ENCODE measurements around the gene XRCC5.
"Not testable (repeated sequence)": the region's sequence is repeated elsewhere in the genome, so short reads cannot be mapped to it uniquely, and the experiment has no call there.

Gene XRCC5

DNA sequence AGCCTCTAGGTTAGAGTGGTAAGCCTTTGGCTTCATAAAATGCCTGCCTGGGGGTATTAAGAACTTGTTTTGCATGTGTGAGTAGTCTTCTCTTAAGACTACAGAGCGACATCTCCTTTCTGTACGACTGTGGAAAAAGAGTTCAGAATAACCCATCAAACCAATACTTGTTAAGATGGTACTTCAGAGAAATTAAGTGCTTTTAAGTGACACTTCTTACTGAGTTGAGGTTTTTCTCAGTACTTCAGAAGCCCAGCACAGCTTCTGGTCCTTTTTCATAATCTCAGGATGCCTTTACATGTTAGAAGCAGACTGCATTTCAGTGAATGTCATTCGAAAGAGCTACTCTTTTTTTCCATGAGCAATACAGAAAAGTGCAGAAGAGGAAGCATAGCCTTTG, 10.8 kb downstream of the XRCC5 start:
- no peak for DNase-seq

DNA sequence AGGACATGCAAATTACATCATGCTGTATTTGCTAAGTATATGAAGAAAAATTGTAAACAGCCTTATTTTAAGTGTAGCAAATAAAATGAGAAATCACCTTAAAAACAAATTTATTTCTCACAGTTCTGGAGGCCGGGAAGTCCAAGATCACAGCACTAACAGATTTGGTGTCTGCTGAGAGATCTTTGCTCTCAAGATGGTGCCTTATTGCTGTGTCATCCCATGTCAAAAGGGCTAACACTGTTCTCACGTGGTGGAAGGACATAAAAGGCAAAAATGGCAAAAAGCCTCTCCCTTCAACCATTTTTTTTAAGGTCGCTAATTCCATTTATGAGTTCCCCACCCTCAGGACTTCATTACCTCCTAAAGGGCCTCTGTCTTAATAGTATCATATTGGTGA, 12.1 kb downstream of the XRCC5 start:
- DNase-seq = no peak

DNA sequence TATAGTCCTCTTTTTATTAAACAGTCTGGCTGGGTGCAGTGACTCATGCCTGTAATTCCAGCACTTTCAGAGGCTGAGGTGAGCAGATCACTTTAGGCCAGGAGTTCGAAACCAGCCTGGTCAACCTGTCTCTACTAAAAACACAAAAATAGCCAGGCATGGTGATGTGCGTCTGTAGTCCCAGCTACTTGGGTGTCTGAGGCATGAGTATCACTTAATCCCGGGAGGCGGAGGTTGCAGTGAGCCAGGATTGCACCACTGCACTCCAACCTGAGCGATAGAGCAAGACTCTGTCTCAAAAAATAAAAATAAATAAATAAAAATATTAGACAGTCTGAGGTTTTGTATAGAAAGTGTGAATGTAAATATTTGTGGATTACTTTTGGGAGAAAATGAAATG, 17.8 kb downstream of the XRCC5 start:
- DNase-seq = no peak

DNA sequence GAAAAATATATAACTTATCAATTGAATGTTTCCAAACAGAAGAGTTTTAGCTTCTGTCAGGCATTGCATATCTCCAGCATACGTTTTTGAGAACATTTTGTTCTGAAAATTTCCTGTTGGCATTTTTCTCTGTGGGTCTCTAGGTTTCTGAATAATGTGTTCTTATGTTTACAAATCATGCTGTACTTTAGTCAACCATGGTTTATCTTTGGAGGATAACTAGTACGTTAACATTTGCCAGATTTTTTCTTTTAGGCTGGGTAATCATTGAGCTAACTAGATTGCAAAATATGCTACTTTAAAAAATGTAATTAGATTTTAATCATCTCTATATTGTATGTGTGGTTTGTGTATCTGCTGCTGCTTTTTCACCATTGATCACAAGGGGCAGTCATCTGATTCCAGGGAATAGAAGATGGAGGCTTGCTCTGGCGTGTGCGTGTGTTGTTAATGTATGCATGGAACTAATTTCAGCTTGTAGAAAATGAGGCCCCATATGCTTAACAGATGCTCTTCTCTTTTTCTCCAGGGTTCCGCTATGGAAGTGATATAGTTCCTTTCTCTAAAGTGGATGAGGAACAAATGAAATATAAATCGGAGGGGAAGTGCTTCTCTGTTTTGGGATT, 21.3 kb downstream of the XRCC5 start:
- DNase-seq = no peak

DNA sequence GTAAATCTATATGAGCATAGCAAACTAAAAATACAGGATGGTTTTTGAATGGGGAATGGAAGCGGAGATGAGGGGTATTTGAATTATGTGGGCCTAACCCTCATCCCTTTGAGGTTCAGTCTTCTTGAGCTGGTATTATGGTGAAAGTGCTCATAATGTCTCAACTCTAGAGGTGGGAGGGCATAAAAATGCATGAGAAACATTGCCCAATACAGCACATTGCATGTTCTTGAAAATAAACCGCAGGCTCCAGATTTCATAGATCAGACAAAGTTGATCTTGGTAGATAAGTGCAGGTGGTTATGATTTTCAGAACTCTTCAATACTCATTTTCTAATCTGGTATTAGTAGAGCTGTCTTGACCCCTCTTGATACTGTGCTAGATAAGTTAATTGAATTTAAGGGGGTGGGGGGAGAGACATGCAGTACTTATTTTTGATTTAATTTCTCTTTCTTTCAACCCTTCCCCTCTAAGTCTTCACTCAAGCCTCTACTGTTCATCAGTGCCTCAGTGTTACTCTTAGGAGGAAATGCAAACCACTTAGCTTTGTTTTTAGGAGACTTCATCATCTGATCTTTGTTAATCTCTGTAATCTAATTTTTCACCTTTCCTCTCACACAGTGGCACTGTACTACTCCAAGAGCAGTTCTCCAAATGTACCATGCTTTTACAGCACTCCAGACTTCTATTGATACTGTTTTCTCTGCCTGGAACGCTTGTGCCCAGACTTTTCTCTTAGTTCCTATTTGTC, 22.2 kb downstream of the XRCC5 start:
- DNase-seq = no peak

DNA sequence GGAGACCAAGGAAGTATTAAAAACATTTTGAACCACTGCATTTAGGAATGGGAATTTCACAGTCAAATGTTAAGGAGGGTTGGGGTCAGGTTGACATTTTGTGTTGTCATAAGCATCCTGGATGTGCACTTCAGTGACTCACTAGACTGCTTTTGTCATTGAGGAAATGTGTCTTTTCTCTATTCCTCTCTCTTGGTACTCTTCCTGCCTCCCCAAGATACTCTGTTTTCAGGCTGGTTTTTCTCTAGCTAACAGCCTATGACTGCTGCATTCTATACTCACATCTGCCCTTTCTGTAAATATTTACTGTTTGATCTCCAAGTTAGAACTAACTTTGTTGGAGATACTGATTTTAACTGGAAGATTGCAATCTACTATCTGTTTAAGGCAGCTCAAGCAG, 23.4 kb downstream of the XRCC5 start:
- no peak for DNase-seq

DNA sequence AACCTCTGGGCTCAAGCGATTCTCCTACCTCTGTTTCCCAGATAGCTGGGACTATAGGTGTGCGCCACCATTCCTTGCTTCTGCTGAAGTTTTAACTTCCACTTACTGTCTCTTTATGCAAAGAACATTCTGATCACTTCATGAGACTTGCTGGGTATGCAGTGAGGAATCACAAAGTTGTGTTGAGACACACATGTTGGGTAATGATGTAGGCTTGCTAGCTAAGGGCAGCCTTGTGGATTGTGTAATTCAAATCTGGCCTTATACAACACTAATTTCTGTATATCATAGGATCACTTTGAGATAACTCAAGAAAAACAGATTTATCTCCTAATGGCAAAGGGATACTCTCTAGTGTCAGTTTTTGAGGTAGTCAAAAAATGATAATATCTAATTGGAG, 24.2 kb downstream of the XRCC5 start:
- DNase-seq = no peak

DNA sequence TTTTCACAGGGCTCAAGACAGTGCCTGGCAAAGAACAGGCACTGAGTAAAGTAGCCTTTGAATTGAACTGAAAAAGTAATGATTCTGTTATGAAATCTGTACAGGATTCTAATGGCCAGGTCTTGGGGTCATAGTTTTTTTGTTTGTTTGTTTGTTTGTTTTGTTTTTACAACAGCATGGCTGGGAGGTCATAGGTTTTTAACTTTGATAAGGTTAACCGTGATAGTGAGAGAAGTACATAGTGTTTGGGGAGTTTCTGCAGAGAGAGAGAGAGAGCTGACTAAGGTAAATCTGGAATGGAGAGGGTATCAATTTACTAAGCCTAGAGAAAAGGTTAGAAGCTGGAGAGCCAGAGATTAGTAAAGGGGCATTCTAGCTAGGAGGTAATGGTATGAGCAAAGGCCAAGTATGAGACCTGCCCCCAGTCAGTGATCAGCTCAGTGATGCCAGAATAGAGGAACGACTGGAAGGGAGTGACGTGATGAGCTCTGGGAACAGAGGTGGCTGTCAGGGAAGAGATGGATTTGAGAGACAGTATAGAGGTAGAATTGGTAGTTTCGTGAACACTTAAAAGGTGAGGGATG, 25.9 kb downstream of the XRCC5 start:
- no peak for DNase-seq

DNA sequence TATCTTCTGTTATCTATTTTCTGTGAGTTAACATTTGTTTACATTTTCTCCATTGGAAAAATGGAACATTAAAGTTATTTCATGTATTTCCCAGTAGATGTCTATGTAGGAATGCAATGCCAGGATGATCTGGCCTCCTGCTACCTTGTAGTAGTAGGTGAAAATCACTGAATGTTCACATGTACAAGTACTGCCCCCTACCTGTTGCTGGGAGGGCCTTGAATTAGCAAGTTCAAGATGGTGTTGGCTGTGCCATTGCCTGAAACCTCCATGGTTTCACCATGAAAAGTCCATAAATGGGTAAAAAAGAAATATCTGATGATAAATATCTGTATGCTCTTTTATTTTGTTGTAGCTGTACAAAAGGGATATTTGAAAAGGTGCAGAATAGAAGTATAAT, 30.7 kb downstream of the XRCC5 start:
- DNase-seq = no peak

DNA sequence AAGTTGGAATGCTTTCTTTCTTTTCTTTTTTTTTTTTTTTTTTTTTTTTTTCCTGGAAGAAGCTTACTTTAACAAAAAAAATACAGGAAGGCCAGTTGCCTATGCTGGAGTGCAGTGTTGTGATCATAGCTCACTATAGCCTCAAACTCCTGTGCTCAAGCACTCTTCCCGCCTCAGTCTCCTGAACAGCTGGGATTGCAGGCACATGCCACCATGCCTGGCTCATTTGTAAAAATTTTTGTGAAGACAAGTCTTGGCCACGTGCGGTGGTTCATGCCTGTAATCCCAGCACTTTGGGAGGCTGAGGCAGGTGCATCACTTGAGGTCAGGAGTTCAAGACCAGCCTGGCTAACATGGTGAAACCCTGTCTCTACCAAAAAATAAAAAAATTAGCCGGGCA, 32.4 kb downstream of the XRCC5 start:
- not testable (repeated sequence) for DNase-seq

DNA sequence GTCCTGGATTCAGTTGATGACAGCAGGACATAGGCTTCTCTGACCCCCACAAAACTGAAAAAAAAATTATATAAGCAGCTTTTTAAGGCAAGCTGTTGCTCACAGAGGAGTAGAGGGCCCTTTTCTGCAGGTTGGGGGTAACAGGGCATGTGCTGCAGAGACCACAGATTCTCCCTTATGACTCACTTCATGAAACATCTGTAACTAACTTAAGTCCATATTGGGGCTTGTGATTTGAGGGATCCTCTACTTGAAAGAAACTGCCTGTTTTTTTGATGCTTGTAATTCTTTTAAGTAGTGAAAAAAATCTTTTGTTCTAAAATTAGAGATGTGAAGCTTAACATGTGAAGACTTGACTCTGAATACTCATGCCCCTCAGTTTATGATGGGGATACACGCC, 33.4 kb downstream of the XRCC5 start:
- DNase-seq = no peak

DNA sequence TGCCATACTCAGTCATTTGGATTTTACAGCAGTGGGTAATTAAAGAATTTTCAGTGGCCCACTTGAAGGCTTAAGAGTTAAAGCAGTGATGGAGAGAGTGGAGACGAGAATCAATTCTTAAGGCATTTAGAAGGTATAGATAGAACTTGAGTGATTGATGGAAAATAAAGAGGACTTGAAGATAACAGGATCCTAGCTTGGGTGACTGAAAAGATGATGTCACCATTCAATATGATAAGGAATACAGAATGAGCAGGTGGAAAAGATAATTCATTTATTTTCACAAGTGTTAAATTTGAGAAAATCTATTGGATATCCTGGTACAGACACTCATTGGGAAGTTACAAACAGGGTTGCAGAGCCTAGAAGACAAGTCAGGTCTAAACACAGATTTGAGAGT, 35.2 kb downstream of the XRCC5 start:
- DNase-seq = no peak

DNA sequence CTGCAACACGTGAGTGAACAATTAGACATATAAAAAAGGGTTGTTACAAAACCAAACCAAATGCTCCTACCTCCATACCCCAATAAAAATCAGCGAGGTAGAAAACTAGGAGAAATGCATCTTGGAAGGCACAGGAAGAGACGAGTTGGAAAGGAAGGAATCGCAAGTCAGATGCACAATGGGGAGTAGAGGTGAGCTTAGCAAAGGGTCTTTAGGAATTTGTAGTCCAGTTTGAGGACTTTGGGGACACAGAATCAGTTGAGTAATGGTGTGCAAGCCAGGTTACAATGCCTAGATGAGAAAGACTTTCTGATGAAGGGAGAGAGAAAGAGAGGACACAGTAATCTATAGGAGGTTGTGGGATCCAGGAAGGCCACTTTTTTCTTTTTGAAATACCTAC, 35.7 kb downstream of the XRCC5 start:
- no peak for DNase-seq

DNA sequence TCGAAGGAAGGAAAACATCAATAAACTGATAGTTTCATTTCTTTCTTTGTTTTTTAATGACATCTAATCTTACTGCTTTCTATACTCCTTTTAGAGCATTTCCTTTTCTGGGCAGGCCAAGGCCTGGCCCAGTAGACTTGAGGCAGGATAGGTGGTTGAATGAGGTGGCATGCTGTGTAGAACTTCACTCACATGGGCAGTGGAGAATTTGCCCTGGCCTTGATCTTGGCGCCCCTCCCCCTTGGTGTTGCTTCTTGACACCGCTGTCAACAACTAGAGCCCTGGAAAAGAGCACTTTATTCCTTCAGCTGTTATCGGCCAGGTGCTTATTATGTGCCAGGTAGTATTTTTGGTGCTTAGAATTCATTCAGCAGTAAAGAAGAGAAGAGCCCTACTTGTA, 37.4 kb downstream of the XRCC5 start:
- DNase-seq = no peak

DNA sequence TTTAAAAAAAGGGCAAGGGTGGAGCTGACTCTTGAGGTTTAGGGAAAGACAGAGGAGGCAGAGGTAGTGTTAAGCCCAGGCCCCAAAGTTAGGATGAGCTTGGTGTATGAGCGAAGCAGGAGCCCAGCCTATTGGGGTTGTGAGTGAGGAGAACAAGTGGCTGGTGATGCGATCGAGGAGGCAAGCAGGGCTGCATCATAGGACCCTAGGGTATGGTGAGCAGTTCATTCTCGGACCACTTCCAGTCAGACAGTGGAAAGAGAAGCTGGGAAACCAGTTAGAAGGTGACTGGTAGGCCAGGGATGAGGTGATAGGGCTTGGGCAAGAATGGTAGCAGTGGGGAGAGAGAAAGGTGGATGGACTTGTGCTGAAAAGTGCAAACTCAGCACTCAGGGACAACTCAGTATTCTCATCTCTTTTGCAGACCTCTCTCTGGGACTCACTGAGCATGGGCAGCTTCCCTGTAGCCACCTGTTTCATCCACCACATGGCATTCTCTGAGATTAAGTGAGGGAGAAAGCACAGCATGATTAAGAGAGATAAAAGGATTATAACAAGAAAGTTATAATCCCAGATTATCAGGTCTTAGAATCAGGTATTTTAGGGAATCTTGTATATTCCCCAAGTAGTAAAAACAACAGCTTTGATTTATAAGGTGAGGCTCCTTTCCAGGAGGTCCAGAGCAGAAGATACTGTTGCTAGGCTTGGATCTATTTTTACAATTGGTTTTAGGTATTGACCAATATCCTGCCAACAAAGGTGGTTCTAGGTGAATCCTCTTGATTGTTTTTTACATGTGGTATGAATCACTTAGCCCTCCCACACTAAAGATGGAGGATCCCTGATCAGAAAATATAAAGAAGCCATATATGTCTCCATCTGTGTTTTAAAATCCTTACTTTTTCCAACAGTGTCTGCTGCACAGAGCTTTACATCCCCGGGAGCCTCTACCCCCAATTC, 38.3 kb downstream of the XRCC5 start:
- DNase-seq = no peak

DNA sequence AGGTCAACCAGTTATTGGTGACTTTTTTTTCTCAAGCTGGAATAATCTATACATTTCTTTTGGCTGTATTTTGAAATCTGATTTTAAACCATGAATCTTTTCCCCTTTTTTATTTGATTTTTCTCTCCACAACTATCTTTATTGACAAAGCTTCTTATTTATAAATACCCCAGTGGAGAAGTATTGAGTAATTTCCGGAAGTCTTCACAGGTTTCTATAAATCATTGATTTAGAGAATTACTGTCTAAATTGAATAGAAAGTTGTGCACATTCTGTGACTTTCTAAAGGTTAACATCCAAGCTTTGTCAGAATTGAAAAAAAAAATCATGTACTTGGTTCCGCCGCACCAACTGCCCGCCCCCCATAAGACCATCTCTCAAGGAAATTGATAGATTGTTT, 39.8 kb downstream of the XRCC5 start:
- no peak for DNase-seq

DNA sequence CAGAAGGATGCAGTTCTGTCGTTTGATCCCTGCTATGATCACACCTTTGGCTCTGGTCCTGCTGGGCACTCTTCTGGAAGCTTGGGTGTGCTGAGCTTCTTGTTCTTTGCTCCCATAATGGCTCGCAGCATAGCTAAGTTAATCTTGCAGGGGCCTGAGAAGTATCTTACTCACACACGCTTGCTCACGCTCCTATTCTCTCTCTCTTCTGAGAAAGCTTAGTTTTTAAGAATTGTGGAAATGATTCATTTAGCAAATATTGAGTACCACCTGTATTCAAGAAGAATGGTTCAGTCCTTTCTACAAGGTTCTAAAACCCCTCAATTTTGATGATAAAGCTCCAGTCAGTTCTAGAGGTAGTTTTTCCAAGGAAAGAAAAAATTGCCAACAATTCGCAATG, 40.6 kb downstream of the XRCC5 start:
- no peak for DNase-seq

DNA sequence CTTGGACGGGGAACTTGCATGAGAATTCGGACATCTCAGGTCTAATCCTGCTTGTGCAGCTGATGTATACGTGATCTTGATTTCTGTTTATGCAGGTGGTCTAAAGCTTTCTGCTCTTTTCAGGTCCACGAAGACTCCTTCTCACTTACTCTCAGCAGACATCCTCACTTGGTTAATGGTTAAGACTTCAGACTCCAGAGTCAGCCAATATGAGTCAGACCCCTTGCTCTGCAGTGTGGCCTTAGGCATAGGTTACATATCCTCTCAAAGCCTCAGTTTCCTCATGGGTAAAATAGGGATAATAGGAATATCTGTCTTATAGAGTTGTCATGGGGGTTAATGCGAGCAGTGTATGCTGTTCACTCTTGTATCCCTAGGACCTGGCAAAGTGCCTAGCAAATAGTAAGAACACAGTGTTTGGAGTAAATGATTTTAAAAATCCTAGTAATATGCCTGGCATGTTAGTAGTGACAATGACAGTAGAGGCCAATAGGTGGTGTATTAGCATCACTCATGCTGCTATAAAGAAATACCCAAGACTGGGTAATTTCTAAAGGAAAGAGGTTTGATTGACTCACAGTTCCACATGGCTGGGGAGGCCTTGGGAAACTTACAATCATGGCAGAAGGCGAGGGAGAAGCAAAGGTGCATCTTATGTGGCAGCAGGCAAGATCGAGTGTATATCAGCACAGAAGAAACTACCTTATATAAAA, 42.3 kb downstream of the XRCC5 start:
- DNase-seq = no peak

DNA sequence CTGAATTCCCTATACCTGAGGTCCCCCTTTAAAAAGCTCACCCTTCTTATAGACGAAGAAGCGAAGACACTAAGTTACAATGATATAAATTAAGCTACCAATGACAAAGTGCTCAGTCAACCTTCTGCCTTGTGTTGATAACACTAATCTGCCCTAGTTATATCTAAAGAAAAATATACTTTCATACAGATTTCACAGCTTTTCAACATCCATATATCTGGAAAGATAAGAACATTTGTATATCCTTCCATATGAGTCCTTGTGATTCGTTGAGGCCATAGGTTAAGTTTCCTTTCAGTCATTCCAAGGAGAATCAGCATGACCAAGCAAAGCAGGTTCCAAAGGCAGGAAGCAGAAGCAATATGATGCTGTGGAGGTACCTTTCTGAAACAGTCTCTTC, 46.8 kb downstream of the XRCC5 start:
- no peak for DNase-seq

DNA sequence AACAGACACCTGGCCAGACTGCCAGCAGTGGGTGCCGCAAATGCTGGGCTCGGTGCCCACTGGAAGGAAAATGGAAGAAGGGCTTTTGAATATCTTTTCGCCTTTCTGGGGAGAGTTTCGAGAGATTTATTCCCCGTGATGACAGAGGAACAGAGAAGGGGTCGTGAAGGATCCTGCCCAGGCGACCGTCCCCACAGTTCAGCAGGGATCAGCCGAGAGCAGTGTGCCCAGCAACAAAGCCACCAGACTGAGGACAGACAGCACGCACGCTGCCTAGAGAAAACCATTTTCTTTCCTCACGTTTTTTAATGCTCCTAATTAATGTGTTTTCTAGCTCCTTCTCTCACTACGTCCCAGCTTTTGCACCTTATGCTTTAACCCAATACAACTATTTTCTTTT, 47.7 kb downstream of the XRCC5 start:
- no peak for DNase-seq

DNA sequence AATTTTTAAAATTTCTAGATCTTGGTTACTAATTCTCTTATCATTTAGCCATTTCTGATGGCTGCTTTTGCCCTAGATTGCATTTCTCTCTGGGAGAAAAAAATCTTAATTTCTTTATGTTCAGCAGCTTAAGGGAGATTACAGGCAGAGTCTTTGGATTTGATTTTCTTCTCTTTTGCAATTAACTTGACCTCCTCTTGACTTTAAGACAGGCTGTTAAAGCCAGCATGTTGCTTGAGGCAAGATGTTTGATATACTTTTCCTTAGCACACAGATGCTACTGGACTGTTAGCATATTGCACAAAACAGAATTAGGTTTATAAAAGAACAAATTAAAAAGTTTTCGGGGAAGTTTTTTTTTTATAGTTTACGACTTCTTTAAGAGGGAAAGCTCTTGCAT, 50.0 kb downstream of the XRCC5 start:
- DNase-seq = no peak

DNA sequence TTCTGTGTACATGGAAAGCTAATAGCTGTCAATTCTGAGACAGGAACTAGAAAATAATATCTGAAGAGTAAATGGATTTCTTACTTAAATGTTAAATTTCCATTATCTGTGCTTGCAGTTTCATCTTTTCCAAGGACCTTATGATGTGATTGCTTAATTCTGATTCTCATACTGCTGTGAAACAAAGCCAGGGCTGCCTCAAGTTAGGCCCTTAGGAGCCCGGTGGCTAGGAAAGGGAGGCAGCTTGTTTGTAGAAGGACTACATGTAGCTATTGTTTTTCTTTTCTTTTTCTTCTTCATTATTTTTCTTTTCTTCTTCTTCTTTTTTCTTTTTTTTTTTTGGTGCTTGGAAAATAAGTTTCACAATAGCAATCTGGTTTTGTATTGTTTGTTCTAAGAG, 50.5 kb downstream of the XRCC5 start:
- no peak for DNase-seq

DNA sequence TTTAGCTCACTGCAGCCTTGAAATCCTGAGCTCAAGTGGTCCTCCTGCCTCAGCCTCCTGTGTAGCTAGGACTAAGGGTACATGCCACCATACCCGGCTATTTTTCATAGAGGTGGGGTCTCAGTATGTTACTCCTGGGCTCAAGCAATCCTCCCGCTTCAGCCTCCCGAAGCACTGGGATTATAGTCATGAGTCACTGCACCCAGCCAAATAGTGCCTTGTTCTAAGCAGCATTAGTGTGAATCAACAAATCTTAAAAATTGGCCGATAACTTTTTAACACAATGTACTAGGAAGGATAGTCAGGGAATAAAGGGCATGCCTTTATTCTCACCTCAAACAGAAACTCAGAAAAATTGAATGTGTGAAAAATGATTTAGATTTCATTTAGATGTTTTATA, 51.6 kb downstream of the XRCC5 start:
- DNase-seq = no peak
